Prostate gland (tissue), 2 donors: Measurements from ENCODE around the gene FRMD4A.

ENCODE experiments used
- POLR2A ChIP-seq: fragments of 450-650 bp; IDR thresholded peaks from one replicate; pipeline ENCODE4 v1.6.1; 2016; ENCODE audit warnings: antibody characterized with exemption, mild to moderate bottlenecking
- POLR2AphosphoS5 ChIP-seq: sonication (generic); formaldehyde crosslinking; IDR thresholded peaks from one replicate; pipeline ENCODE4 v1.6.1; 2017; ENCODE audit warnings: antibody characterized with exemption
- TF ChIP-seq, protein P1 (sequence below), 4 experiments: fragments of 200-600 bp in 2 of 4; fragments of 450-650 bp in 2 of 4; sonication (generic) in 2 of 4; IDR thresholded peaks; 1 replicate in 3 of 4; 2 replicates in 1 of 4; pipeline ENCODE4 v1.5.1; 2016 to 2019; ENCODE audit warnings: antibody characterized with exemption in 4 of 4, mild to moderate bottlenecking in 2 of 4, moderate library complexity in 2 of 4

DNA sequence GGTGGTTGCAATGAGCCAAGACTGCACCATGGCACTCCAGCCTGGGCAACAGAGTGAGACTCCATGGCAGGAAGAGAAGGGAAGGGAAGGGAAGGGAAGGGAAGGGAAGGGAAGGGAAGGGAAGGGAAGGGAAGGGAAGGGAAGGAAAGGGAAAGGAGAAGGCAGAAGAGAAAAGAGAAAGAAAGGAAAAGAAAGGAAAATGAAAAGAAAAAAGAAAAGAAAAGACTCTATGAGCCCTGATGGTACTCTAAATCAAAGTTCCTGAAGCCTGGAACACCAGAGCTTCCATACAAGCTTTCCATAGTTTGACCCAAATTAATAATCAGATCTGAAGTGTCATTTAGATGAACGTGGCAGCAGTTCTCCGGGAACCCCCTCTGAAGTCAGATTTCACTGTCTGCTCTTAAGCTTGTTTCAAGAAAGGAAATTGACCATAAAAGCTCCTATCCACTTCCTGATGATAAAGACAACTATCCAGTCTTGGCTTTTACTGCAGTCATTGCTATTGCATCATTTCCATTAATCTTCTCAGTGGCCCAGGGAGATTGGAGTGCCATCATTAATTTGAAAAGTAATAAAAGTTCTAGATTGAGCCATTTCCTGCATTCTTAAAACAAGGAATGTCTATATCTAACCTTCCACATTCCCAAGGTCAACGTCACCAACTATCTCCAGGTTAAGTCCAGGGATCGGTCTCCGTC is 44.2 kb upstream of the FRMD4A start:
- TF ChIP-seq POLR2AphosphoS5 = no peak
- TF ChIP-seq, protein P1, sequence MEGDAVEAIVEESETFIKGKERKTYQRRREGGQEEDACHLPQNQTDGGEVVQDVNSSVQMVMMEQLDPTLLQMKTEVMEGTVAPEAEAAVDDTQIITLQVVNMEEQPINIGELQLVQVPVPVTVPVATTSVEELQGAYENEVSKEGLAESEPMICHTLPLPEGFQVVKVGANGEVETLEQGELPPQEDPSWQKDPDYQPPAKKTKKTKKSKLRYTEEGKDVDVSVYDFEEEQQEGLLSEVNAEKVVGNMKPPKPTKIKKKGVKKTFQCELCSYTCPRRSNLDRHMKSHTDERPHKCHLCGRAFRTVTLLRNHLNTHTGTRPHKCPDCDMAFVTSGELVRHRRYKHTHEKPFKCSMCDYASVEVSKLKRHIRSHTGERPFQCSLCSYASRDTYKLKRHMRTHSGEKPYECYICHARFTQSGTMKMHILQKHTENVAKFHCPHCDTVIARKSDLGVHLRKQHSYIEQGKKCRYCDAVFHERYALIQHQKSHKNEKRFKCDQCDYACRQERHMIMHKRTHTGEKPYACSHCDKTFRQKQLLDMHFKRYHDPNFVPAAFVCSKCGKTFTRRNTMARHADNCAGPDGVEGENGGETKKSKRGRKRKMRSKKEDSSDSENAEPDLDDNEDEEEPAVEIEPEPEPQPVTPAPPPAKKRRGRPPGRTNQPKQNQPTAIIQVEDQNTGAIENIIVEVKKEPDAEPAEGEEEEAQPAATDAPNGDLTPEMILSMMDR (IDR thresholded peaks at IDR 0.05) = no peak
- no peak for TF ChIP-seq POLR2A
